NK-92 (cell line): Measurements from ENCODE around the gene ORC4.

Source experiments
- DNase-seq: peaks from one replicate; lab custom pipeline; 2025; ENCODE audit not compliant: unreplicated experiment; lab: John Stamatoyannopoulos, UW

The ORC4 gene

GRCh38 chr2:148020111-148021058, at the start of gene ORC4:
Gene ORC4 (minus strand): TSS chr2:148020737. CDS start chr2:147975958, 44,779 bp downstream.
- DNase-seq: peak; percentile 91

GRCh38 chr2:148067801-148068200, 47.3 kb upstream of the ORC4 start:
- no peak for DNase-seq

- no peak for DNase-seq
These were observed 45.4 kb upstream of the ORC4 start for GRCh38 chr2:148065936-148066335.

GRCh38 chr2:148063633-148064032, 43.1 kb upstream of the ORC4 start:
- DNase-seq: no peak

GRCh38 chr2:148058641-148059040, 38.1 kb upstream of the ORC4 start:
- no peak for DNase-seq

- DNase-seq: no peak
These were observed 32.1 kb upstream of the ORC4 start for GRCh38 chr2:148052687-148053086.

GRCh38 chr2:148049284-148049683, 28.7 kb upstream of the ORC4 start:
- no peak for DNase-seq

GRCh38 chr2:148048475-148049221, 28.1 kb upstream of the ORC4 start:
- no peak for DNase-seq

- DNase-seq: no peak
These were observed 26.3 kb upstream of the ORC4 start for GRCh38 chr2:148046802-148047201.

- DNase-seq: no peak
These were observed 23.8 kb upstream of the ORC4 start for GRCh38 chr2:148044322-148044721.

- no peak for DNase-seq
These were observed 21.7 kb upstream of the ORC4 start for GRCh38 chr2:148042219-148042618.

- no peak for DNase-seq
These were observed 19.2 kb upstream of the ORC4 start for GRCh38 chr2:148039783-148040182.

GRCh38 chr2:148032215-148032614, 11.7 kb upstream of the ORC4 start:
- DNase-seq: no peak

GRCh38 chr2:148031152-148031551, 10.6 kb upstream of the ORC4 start:
- no peak for DNase-seq

GRCh38 chr2:148028781-148029180, 8.2 kb upstream of the ORC4 start:
- no peak for DNase-seq

- no peak for DNase-seq
These were observed 7.3 kb upstream of the ORC4 start for GRCh38 chr2:148027822-148028221.

- no peak for DNase-seq
These were observed 6.0 kb upstream of the ORC4 start for GRCh38 chr2:148026573-148026972.

- DNase-seq: no peak
These were observed 3.3 kb upstream of the ORC4 start for GRCh38 chr2:148023861-148024260.

GRCh38 chr2:148022882-148023281, 2.3 kb upstream of the ORC4 start:
- no peak for DNase-seq

- DNase-seq: no peak
These were observed 1.8 kb upstream of the ORC4 start for GRCh38 chr2:148022351-148022750.

GRCh38 chr2:148021886-148022285, 1.3 kb upstream of the ORC4 start:
- no peak for DNase-seq
